Neural cell (in vitro differentiated cells): ENCODE data around the gene KSR2.

Experiments
- EP300 ChIP-seq: fragments of 450-650 bp; conservative IDR thresholded peaks from 2 replicates; pipeline ENCODE4 v1.6.1; 2014; ENCODE audit warnings: antibody characterized with exemption, mild to moderate bottlenecking, moderate library complexity; ENCODE audit not compliant: poor library complexity, severe bottlenecking
- MXI1 ChIP-seq: fragments of 450-650 bp; conservative IDR thresholded peaks from 2 replicates; pipeline ENCODE4 v1.6.1; 2014; ENCODE audit warnings: antibody characterized with exemption, mild to moderate bottlenecking; ENCODE audit not compliant: poor library complexity, severe bottlenecking

- TF ChIP-seq EP300: no peak
- no peak for TF ChIP-seq MXI1
Observed at GRCh38 chr12:117473856-117474255, 494.9 kb downstream of the KSR2 start.
